HepG2 (cell line): ENCODE data around the gene ARFGAP2. TPM values are rescaled to one million over a fixed set of nuclear protein-coding genes. Genes with fewer than 3 reads are reported as not detected.
A peak's percentile ranks its signal among the peaks of the same experiment; 100 is the strongest.

Experiments used
- AKAP8 ChIP-seq: sonication (generic); formaldehyde crosslinking; IDR thresholded peaks from 2 replicates; pipeline ENCODE4 v1.5.1; 2020; ENCODE audit warnings: mild to moderate bottlenecking, missing genetic modification reagents
- CEBPZ ChIP-seq: IDR thresholded peaks from 2 replicates; pipeline ENCODE4 v1.6.1; 2012; ENCODE audit warnings: low read length, improper control_type of control experiment
- HNF4A ChIP-seq: sonication (generic); formaldehyde crosslinking; IDR thresholded peaks from 2 replicates; pipeline ENCODE4 v1.4.0; 2020; ENCODE audit warnings: missing genetic modification reagents
- MNT ChIP-seq: fragments of 450-650 bp; IDR thresholded peaks from 2 replicates; pipeline ENCODE4 v1.6.1; 2016
- MTF2 ChIP-seq: sonication (generic); formaldehyde crosslinking; IDR thresholded peaks from 2 replicates; pipeline ENCODE4 v1.5.0; 2020; ENCODE audit warnings: missing genetic modification reagents, borderline replicate concordance
- NR2F2 ChIP-seq: IDR thresholded peaks from 2 replicates; pipeline ENCODE4 v1.6.1; 2012; ENCODE audit warnings: low read depth, inconsistent platforms, borderline replicate concordance
- PHF20 ChIP-seq: sonication (generic); formaldehyde crosslinking; IDR thresholded peaks from 2 replicates; pipeline ENCODE4 v1.5.0; 2020; ENCODE audit warnings: mild to moderate bottlenecking, missing genetic modification reagents
- PITX1 ChIP-seq: sonication (generic); formaldehyde crosslinking; IDR thresholded peaks from 2 replicates; pipeline ENCODE4 v1.5.1; 2020; ENCODE audit warnings: mild to moderate bottlenecking, missing genetic modification reagents
- RCOR2 ChIP-seq: IDR thresholded peaks from 2 replicates; pipeline ENCODE4 v1.6.1; 2016; ENCODE audit warnings: missing biosample characterization, missing genetic modification reagents
- RNF219 ChIP-seq: sonication (generic); formaldehyde crosslinking; IDR thresholded peaks from 2 replicates; pipeline ENCODE4 v1.5.0; 2020; ENCODE audit warnings: mild to moderate bottlenecking, missing genetic modification reagents
- ZBTB21 ChIP-seq: sonication (generic); formaldehyde crosslinking; IDR thresholded peaks from 2 replicates; pipeline ENCODE4 v1.4.0; 2020; ENCODE audit warnings: missing genetic modification reagents
- ZBTB34 ChIP-seq: sonication (generic); formaldehyde crosslinking; IDR thresholded peaks from 2 replicates; pipeline ENCODE4 v1.8.0; 2022; ENCODE audit warnings: mild to moderate bottlenecking, missing genetic modification reagents
- ZFYVE20 ChIP-seq: sonication (generic); formaldehyde crosslinking; IDR thresholded peaks from 2 replicates; pipeline ENCODE4 v1.8.0; 2023; ENCODE audit warnings: low read depth, mild to moderate bottlenecking, moderate library complexity, missing genetic modification reagents, borderline replicate concordance
- ZNF44 ChIP-seq: sonication (generic); formaldehyde crosslinking; IDR thresholded peaks from 2 replicates; pipeline ENCODE4 v1.5.1; 2020; ENCODE audit warnings: mild to moderate bottlenecking, missing genetic modification reagents
- ZNF576 ChIP-seq: sonication (generic); formaldehyde crosslinking; IDR thresholded peaks from 2 replicates; pipeline ENCODE4 v1.4.0; 2020; ENCODE audit warnings: mild to moderate bottlenecking, missing genetic modification reagents
- ZNF598 ChIP-seq: sonication (generic); formaldehyde crosslinking; IDR thresholded peaks from 2 replicates; pipeline ENCODE4 v1.5.1; 2020; ENCODE audit warnings: mild to moderate bottlenecking, missing genetic modification reagents, borderline replicate concordance
- ZNF768 ChIP-seq: sonication (generic); formaldehyde crosslinking; IDR thresholded peaks from 2 replicates; pipeline ENCODE4 v1.4.0; 2020; ENCODE audit warnings: missing genetic modification reagents
- ZNF879 ChIP-seq: sonication (generic); formaldehyde crosslinking; IDR thresholded peaks from 2 replicates; pipeline ENCODE4 v1.8.1; 2023; ENCODE audit warnings: missing genetic modification reagents
- polyA plus RNA-seq, 8 experiments: library from polyadenylated mRNA; depleted of rRNA in 3 of 8; stranded (reverse) in 7 of 8; unstranded in 1 of 8; fragments of >200 nt; fragmentation: Illumina TruSeq in 4 of 8; extraction: Trizol in 4 of 8; gene quantifications; 2 replicates each; pipeline versions ENCODE4 v1.2.1 to v1.2.3, GENCODE V29; 2011 to 2016; ENCODE audit warnings: low read depth in 4 of 8, missing spikeins in 1 of 8, mixed read lengths in 1 of 8; ENCODE audit not compliant: insufficient read depth in 1 of 8
- total RNA-seq, 5 experiments: library from RNA; depleted of rRNA; stranded (reverse); fragments of >200 nt; fragmentation: Illumina TruSeq; extraction: Trizol; gene quantifications; 2 replicates each; pipeline ENCODE4 v1.2.3, GENCODE V29; 2016; ENCODE audit warnings: low read depth in 1 of 5

The ARFGAP2 gene
- total and polyA plus RNA-seq, 2 of the 13 experiments (the other 11 are each of a cell fraction or from before 2014, with no cell fraction given), result 32.3 to 75.3 TPM

- no peak for TF ChIP-seq MNT
- no peak for TF ChIP-seq ZBTB34
- peak; percentile 35; the same call in 1 of the 2 replicates for TF ChIP-seq ZNF768
- TF ChIP-seq ZNF576 (CRISPR knock-in tag), result no peak
- no peak for TF ChIP-seq MTF2 (CRISPR knock-in tag)
- no peak for TF ChIP-seq ZNF44
- no peak for TF ChIP-seq ZNF598
- 0 out of 2 replicates have a peak, but pooled peaks have one; percentile 2 for TF ChIP-seq PITX1 (CRISPR knock-in tag)
- TF ChIP-seq HNF4A (CRISPR knock-in tag), result peak; percentile 8; the same call in 1 of the 2 replicates
- TF ChIP-seq PHF20, result peak; percentile 33; the same call in 1 of the 2 replicates
- TF ChIP-seq NR2F2, result no peak
- no peak for TF ChIP-seq RNF219
- TF ChIP-seq ZBTB21 (CRISPR knock-in tag), result no peak
- TF ChIP-seq ZNF879 (CRISPR knock-in tag), result no peak
- TF ChIP-seq ZFYVE20 (CRISPR knock-in tag), result no peak
- no peak for TF ChIP-seq RCOR2 (CRISPR knock-in tag)
- no peak for TF ChIP-seq AKAP8 (CRISPR knock-in tag)
- no peak for TF ChIP-seq CEBPZ
Measured at GRCh38 chr11:47186700-47187695, 10.3 kb upstream of the ARFGAP2 start (continued).
